Skeletal muscle tissue (tissue), 4 donors: ENCODE data around the gene USE1. TPM values are rescaled to one million over a fixed set of nuclear protein-coding genes. Genes with fewer than 3 reads are reported as not detected.

ENCODE experiments used
- H3K27ac ChIP-seq: one replicate; pipeline ENCODE4 v1.7.0; 2013; ENCODE audit warnings: mild to moderate bottlenecking, low read depth, low read length, inconsistent platforms
- H3K27me3 ChIP-seq, 3 donors: one replicate each; pipeline ENCODE4 v1.7.0; 2013; ENCODE audit warnings: low read length in 3 of 3; ENCODE audit not compliant: control insufficient read depth in 3 of 3, insufficient read depth in 3 of 3
- H3K36me3 ChIP-seq, 3 donors: one replicate each; pipeline ENCODE4 v1.7.0; 2013; ENCODE audit warnings: low read length in 3 of 3; ENCODE audit not compliant: control insufficient read depth in 3 of 3, insufficient read depth in 3 of 3
- H3K4me1 ChIP-seq, 3 donors: one replicate each; pipeline ENCODE4 v1.7.0; 2013; ENCODE audit warnings: low read length in 3 of 3, mild to moderate bottlenecking in 3 of 3; ENCODE audit not compliant: control insufficient read depth in 3 of 3, insufficient read depth in 3 of 3
- H3K4me3 ChIP-seq, 3 donors: one replicate each; pipeline ENCODE4 v1.7.0; 2013; ENCODE audit warnings: low read length in 3 of 3
- H3K9ac ChIP-seq, 3 donors: one replicate each; pipeline ENCODE4 v1.7.0; 2013; ENCODE audit warnings: low read length in 3 of 3, mild to moderate bottlenecking in 3 of 3, moderate library complexity in 2 of 3, low read depth in 1 of 3
- H3K9me3 ChIP-seq, 3 donors: one replicate each; pipeline ENCODE4 v1.7.0; 2013; ENCODE audit warnings: low read length in 3 of 3; ENCODE audit not compliant: control insufficient read depth in 3 of 3
- total RNA-seq: library from RNA; depleted of rRNA; stranded (reverse); fragments of >200 nt; gene quantifications from one replicate; pipeline ENCODE4 v1.2.3, GENCODE V29; 2014
- donor health status: Osteomylitis.

Gene USE1
- total RNA-seq, 1 donor from 2014 or later = 19.3 TPM

DNA sequence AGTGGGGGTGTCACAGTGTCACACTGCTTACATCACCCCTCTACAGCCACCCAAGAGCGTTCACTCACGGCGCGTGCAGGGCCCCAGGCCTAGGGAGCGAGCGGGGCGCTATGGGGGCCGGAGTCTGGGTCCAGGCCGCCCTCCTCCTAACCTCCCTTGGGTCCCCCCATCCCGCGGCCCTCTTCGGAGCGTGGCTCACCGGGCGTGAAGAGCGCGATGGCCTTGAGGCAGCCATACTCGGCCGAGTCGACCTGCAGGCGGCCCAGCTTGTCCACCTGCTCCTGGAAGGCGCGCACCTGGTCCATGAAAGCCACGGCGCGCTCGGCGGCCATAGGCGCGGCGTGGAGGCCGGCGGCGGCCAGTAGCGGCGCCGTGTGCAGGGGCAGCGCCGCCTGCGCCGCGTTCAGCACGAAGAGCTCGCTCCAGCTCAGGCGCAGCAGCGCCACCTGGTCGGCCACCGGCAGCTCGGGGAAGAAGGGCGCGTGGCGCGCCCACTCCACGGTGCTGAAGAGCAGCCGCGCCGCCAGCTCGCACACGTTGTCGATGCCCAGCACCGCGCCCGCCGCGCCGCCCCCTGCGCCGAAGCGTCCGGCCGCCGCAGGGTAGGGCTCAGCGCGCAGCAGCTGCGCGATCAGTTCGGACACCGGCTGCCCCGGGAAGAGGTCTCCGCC lies 20.3 kb downstream of the USE1 start:
- Histone ChIP-seq H3K4me3 (peak overlapping the region; percentile 3 to 70 (median 63)), H3K4me1 (peaks cover 11 to 19% (median 15%) of the 10 kb centered on the region in 3 donors), H3K9ac (peak overlapping the region; percentile 20 to 71 (median 64)), H3K36me3 (peaks cover 7 to 25% (median 16%) of the 10 kb centered on the region in 3 donors), H3K27me3 (no peaks in the 10 kb centered on the region), H3K27ac (peak overlapping the region; percentile 36), H3K9me3 (no peaks in the 10 kb centered on the region)

- Histone ChIP-seq H3K9ac (peak overlapping the region in 1 of 3 donors; percentile 71), H3K9me3 (no peaks in the 10 kb centered on the region), H3K27me3 (no peaks in the 10 kb centered on the region), H3K36me3 (peaks cover 9 to 23% (median 17%) of the 10 kb centered on the region in 3 donors), H3K27ac (no peak overlapping the region), H3K4me1 (peaks cover 13 to 21% (median 18%) of the 10 kb centered on the region in 3 donors), H3K4me3 (peak overlapping the region in 2 of 3 donors; percentile 63 to 70)
Observed at GRCh38 chr19:17235971-17236777, 21.0 kb downstream of the USE1 start.

DNA sequence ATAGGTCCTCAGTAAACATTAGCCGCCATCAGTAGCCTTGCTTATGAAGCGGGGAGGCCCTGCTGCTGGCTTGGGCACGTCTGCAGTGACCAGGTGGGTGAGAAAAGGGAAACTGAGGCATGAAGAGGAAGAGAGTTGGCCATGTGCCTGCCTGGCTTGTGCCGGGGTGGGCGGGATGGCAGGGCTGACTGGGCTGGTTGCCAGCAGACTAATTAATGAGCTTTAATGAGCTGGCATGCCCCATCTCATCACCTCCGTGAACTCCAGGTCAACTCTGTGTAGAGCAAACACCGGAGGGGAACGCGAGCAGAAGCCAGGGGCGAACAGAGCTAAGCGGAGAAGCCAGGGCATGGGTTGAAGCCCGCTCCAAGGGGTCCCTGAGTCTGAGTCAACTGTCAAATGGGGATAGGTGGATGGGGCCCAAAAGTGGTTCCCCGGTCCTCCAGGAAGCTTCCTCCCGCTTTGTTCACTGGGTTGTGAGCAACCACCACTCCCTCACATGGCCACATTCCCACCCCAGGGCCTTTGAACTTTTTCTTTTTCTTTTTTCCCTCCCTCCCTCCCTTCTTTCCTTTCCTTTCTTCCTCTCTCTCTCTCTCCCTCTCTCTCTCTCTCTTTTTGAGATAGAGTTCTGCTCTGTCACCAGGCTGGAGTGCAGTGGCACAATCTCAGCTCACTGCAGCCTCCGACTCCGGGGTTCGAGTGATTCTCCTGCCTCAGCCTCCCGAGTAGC lies 21.8 kb downstream of the USE1 start:
- Histone ChIP-seq H3K36me3 (peaks cover 9 to 19% (median 13%) of the 10 kb centered on the region in 3 donors), H3K27ac (no peak overlapping the region), H3K9ac (no peak overlapping the region)

DNA sequence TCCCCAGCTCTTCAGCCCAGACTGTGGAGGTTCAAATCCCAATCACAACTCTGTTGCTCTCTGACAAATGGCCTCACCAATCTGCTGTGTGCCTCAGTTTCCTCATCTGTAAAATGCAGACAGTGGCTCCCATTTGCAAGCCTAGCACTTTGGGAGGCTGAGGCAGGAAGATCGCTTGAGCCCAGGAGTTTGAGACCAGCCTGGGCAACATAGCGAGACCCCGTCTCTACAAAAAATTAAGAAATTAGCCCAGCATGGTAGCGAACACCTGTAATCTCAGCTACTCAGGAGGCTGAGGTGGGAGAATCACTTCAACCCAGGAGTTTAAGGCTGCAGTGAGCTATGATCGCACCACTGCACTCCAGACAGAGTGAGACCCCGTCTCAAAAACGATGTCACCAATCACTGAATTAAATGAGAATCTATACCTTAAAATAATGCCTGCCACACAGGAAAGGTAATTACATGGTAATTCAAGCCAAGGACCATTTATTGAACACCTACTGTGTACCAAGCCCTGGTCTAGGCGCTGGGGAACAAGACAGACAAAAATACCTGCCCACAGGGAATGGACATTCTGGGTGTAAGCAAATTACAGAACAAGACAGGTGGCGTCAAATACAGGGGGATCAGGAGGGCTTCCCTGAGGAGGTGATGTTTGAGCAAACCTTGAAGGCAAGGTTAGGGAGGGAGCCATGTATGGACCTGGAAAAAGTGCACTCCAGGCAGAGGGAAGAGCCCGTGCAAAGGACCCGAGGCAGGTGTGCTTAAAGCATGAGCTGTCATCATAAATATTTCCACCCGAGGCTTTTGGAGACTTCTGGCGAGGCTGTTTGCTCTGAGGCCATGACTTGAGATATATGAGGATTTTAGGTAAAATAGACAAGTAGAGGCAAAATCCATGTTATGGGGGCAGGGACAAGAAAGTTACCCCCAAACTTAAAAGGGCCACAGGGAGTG lies 22.9 kb downstream of the USE1 start:
- no peak overlapping the region for H3K9ac ChIP-seq
- H3K4me1 ChIP-seq = peaks cover 24 to 33% (median 33%) of the 10 kb centered on the region in 3 donors
- H3K27ac ChIP-seq = no peak overlapping the region
- no peak overlapping the region for H3K4me3 ChIP-seq
- H3K36me3 ChIP-seq = peaks cover 9 to 13% (median 11%) of the 10 kb centered on the region in 3 donors
- H3K27me3 ChIP-seq = no peaks in the 10 kb centered on the region
- no peaks in the 10 kb centered on the region for H3K9me3 ChIP-seq

More for the DNA sequence above, 21.8 kb downstream of the USE1 start:
- Histone ChIP-seq H3K9me3 (no peaks in the 10 kb centered on the region), H3K4me3 (no peak overlapping the region), H3K27me3 (no peaks in the 10 kb centered on the region), H3K4me1 (peaks cover 19 to 25% (median 23%) of the 10 kb centered on the region in 3 donors)

- Histone ChIP-seq H3K27me3 (no peaks in the 10 kb centered on the region), H3K9me3 (no peaks in the 10 kb centered on the region), H3K4me3 (no peak overlapping the region), H3K27ac (no peak overlapping the region), H3K36me3 (peaks cover 6 to 13% (median 6%) of the 10 kb centered on the region in 3 donors), H3K9ac (peak overlapping the region in 1 of 3 donors; percentile 8), H3K4me1 (peaks cover 29 to 44% (median 37%) of the 10 kb centered on the region in 3 donors)
Observed at GRCh38 chr19:17240062-17240752, 25.1 kb downstream of the USE1 start.

GRCh38 chr19:17240826-17241399 lies 25.8 kb downstream of the USE1 start:
- H3K4me1 ChIP-seq = peaks cover 25 to 41% (median 34%) of the 10 kb centered on the region in 3 donors
- H3K9me3 ChIP-seq = no peaks in the 10 kb centered on the region
- H3K4me3 ChIP-seq = no peak overlapping the region
- H3K9ac ChIP-seq = no peak overlapping the region
- H3K27me3 ChIP-seq = no peaks in the 10 kb centered on the region
- peaks cover 6 to 13% (median 6%) of the 10 kb centered on the region in 3 donors for H3K36me3 ChIP-seq
- no peak overlapping the region for H3K27ac ChIP-seq

GRCh38 chr19:17242431-17243208 lies 27.5 kb downstream of the USE1 start:
- Histone ChIP-seq H3K9me3 (no peaks in the 10 kb centered on the region), H3K4me3 (peak overlapping the region in 1 of 3 donors; percentile 13), H3K27ac (peak overlapping the region; percentile 81), H3K4me1 (peaks cover 21 to 47% (median 37%) of the 10 kb centered on the region in 3 donors), H3K36me3 (peaks cover 6 to 12% (median 6%) of the 10 kb centered on the region in 3 donors), H3K9ac (peak overlapping the region in 1 of 3 donors; percentile 87), H3K27me3 (no peaks in the 10 kb centered on the region)

GRCh38 chr19:17243211-17243829 lies 28.2 kb downstream of the USE1 start:
- Histone ChIP-seq H3K4me3 (peak overlapping the region; percentile 84 to 96 (median 91)), H3K4me1 (peaks cover 21 to 50% (median 41%) of the 10 kb centered on the region in 3 donors), H3K27me3 (no peaks in the 10 kb centered on the region), H3K36me3 (peaks cover 2 to 7% (median 6%) of the 10 kb centered on the region in 3 donors), H3K9ac (peak overlapping the region; percentile 85 to 87 (median 86)), H3K27ac (peak overlapping the region; percentile 81), H3K9me3 (no peaks in the 10 kb centered on the region)
